ENCODE results near the gene COBLL1.

COBLL1 gene

DNA sequence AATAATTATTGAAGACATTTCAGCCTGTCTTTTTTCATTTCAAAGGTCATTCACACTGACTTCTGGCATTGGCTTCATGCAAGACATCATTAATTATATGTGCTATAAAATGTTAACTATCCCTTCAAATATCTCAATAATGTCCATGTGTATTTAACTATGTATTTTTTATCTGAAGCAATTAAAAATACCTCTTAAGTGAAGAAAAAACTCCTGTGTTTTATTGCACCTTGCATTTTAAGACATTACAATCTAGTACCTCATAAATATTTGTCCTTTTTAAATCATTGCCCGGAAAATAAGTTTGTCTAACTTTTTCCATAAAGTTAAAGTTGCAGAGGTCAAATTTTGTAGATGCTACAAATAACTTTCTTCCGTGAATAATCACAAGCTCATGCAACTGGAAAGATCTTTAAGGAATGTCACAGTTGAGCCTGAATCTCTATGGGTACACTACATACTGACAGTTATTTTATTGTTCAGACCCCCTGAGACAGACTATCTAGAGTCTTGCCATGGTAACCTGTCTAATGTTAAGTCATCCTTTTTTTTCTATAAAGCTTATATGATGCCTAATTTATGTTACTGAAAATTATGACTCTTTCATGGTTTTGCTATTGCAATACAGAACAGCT, 38.4 kb upstream of the COBLL1 start:
- H3K4me3 ChIP-seq (ENCODE audit: low read depth, low read length), result no peak overlapping the region
- DNase-seq (ENCODE audit: low read depth), result no peak
- no peak for TF ChIP-seq CTCF (IDR thresholded peaks at IDR 0.05; ENCODE audit: low read depth, low read length, missing control alignments)

DNA sequence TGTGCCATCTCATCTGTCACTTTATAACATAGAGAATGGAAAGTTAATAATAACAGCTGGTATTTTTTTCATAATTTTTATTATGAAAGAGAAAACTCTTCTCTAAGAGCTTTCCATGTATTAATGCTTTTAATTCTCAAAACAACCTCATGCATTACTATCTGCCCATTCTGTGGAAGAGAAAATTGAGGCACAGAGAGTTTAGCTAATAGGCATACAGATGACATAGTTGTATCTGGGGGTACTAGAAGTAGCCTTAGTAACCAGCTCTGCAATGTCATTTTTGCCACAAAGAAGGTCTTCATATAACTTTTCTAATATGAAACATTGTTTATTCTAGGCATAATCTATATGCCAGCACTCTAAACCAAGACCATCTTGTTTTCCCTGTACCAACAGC, 36.3 kb upstream of the COBLL1 start:
- TF ChIP-seq CTCF (IDR thresholded peaks at IDR 0.05; ENCODE audit: low read depth, low read length, missing control alignments), result no peak
- no peak for DNase-seq (ENCODE audit: low read depth)
- H3K4me3 ChIP-seq (ENCODE audit: low read depth, low read length), result no peak overlapping the region

GRCh38 chr2:164877169-164877568, 35.5 kb upstream of the COBLL1 start:
- no peak for TF ChIP-seq CTCF (IDR thresholded peaks at IDR 0.05; ENCODE audit: low read depth, low read length, missing control alignments)
- no peak for DNase-seq (ENCODE audit: low read depth)
- H3K4me3 ChIP-seq (ENCODE audit: low read depth, low read length), result no peak overlapping the region

DNA sequence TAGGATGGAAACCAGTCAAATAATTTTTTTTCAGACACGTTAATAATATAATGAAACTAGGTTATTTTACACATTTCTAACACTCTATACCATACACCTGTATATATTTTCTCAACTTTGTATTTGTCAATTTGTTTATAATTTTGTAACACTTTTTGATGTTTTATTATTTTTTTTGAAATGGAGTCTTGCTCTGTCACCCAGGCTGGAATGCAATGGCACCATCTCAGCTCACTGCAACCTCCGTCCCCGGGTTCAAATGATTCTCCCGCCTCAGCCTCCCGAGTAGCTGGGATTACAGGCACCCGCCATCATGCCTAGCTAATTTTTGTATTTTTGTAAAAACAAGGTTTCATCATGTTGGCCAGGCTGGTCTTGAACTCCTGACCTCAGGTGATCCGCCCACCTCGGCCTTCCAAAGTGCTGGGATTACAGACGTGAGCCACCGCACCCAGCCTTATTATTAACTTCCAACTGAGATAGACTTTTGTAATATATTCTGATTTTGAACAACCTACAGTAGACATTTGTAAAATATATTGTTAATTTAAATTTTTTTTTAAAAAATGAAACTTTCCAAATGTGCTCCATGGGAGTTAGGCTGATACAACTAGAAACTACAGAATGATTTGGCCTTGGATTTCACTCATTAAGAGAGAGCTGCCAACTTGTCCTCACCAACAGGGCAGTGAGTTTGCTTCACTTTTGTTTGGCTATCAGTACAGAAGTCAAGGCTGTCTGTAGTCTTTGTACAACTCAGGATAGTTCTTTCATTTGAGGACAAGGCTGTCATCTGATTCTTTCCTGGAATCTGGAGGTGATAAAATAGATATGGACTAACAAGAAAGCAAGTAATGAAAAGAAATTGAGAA, 33.9 kb upstream of the COBLL1 start:
- TF ChIP-seq CTCF (IDR thresholded peaks at IDR 0.05; ENCODE audit: low read depth, low read length, missing control alignments), result no peak
- no peak for DNase-seq (ENCODE audit: low read depth)
- no peak overlapping the region for H3K4me3 ChIP-seq (ENCODE audit: low read depth, low read length)

- DNase-seq (ENCODE audit: low read depth), result no peak
- H3K4me3 ChIP-seq (ENCODE audit: low read depth, low read length), result no peak overlapping the region
Observed at GRCh38 chr2:164873210-164873908, 31.7 kb upstream of the COBLL1 start.

GRCh38 chr2:164871404-164871803, 29.8 kb upstream of the COBLL1 start:
- no peak for DNase-seq (ENCODE audit: low read depth)
- H3K4me3 ChIP-seq (ENCODE audit: low read depth, low read length), result no peak overlapping the region
- no peak for TF ChIP-seq CTCF (IDR thresholded peaks at IDR 0.05; ENCODE audit: low read depth, low read length, missing control alignments)

More at GRCh38 chr2:164873210-164873908, 31.7 kb upstream of the COBLL1 start:
- no peak for TF ChIP-seq CTCF (IDR thresholded peaks at IDR 0.05; ENCODE audit: low read depth, low read length, missing control alignments)
